H1 (cell line): ENCODE results near the gene GDNF. TPM values are rescaled to one million over a fixed set of nuclear protein-coding genes. Genes with fewer than 3 reads are reported as not detected.

Source experiments
- CTCF ChIA-PET: fragments of 300-600 bp; sonication (Branson Sonifier 250); formaldehyde crosslinking; loops from one replicate; lab custom pipeline; 2021; ENCODE audit not compliant: partially characterized antibody; lab: Charles Lee
- POLR2A ChIA-PET: fragments of 300-600 bp; sonication (Branson Sonifier 250); formaldehyde crosslinking; loops from one replicate; lab custom pipeline; 2021; ENCODE audit warnings: inconsistent platforms; ENCODE audit not compliant: partially characterized antibody; lab: Charles Lee
- DNase-seq, 2 experiments: peaks; one replicate each; pipeline versions ENCODE4 v3.0.0 to v3.0.0-alpha.2; 2010 to 2022; ENCODE audit warnings: low spot score in 2 of 2, low read depth in 1 of 2, mixed read lengths in 1 of 2
- FAIRE-seq: peaks from 2 replicates; lab custom pipeline; 2011; peaks lifted over from hg19 to GRCh38; lab: Jason Lieb, UNC
- H2AFZ ChIP-seq: 2 replicates; pipeline ENCODE4 v1.8.1; 2012; ENCODE audit warnings: low read length, inconsistent platforms
- H2AK5ac ChIP-seq: 2 replicates; pipeline ENCODE4 v1.6.1; 2013; ENCODE audit warnings: low read depth, low read length
- H2BK120ac ChIP-seq: replicated peaks from 2 replicates; pipeline ENCODE3; 2013; ENCODE audit warnings: low read depth, low read length, inconsistent platforms
- H2BK12ac ChIP-seq: 2 replicates; pipeline ENCODE4 v1.6.1; 2013; ENCODE audit warnings: low read depth, low read length
- H2BK15ac ChIP-seq: 2 replicates; pipeline ENCODE4 v1.6.1; 2013; ENCODE audit warnings: low read length
- H2BK20ac ChIP-seq: 2 replicates; pipeline ENCODE4 v1.6.1; 2013; ENCODE audit warnings: low read length
- H2BK5ac ChIP-seq: 2 replicates; pipeline ENCODE4 v1.6.1; 2013; ENCODE audit warnings: low read depth, low read length
- H3K14ac ChIP-seq: 2 replicates; pipeline ENCODE4 v1.6.1; 2013; ENCODE audit warnings: inconsistent platforms; ENCODE audit not compliant: insufficient read length
- H3K18ac ChIP-seq: 2 replicates; pipeline ENCODE4 v1.6.1; 2013; ENCODE audit warnings: low read length; ENCODE audit errors: extremely low read depth
- H3K23ac ChIP-seq: 2 replicates; pipeline ENCODE4 v1.6.1; 2013; ENCODE audit warnings: inconsistent platforms; ENCODE audit not compliant: insufficient read length
- H3K23me2 ChIP-seq: 2 replicates; pipeline ENCODE4 v1.6.1; 2013; ENCODE audit warnings: low read depth, low read length
- H3K27ac ChIP-seq: 2 replicates; pipeline ENCODE4 v1.6.1; 2011; ENCODE audit warnings: low read depth, low read length, inconsistent platforms
- H3K27me3 ChIP-seq, 4 experiments: replicated peaks in 1 of 4; 1 replicate in 1 of 4; 2 replicates in 3 of 4; pipeline versions ENCODE4 v1.6.1 to v1.8.1; 2011 to 2013; ENCODE audit warnings: low read length in 3 of 4, mild to moderate bottlenecking in 3 of 4, inconsistent platforms in 2 of 4, mixed read lengths in 2 of 4, moderate library complexity in 1 of 4; ENCODE audit not compliant: control insufficient read depth in 3 of 4, insufficient read depth in 3 of 4; ENCODE audit errors: extremely low read depth in 1 of 4
- H3K36me3 ChIP-seq, 4 experiments: 2 replicates each; pipeline versions ENCODE4 v1.6.1 to v1.8.1; 2011 to 2013; ENCODE audit warnings: mild to moderate bottlenecking in 4 of 4, low read length in 3 of 4, moderate library complexity in 2 of 4, control low read depth in 1 of 4, inconsistent platforms in 1 of 4; ENCODE audit not compliant: insufficient read depth in 4 of 4, control insufficient read depth in 2 of 4
- H3K4ac ChIP-seq: replicated peaks from 2 replicates; pipeline ENCODE3; 2013; ENCODE audit warnings: low read length, low read depth, mixed read lengths, inconsistent platforms; ENCODE audit not compliant: insufficient read length
- H3K4me1 ChIP-seq, 4 experiments: replicated peaks in 1 of 4; 1 replicate in 1 of 4; 2 replicates in 3 of 4; pipeline versions ENCODE4 v1.6.1 to v1.8.1; 2011 to 2013; ENCODE audit warnings: low read length in 3 of 4, inconsistent platforms in 2 of 4, mixed read lengths in 1 of 4; ENCODE audit not compliant: insufficient read depth in 4 of 4, control insufficient read depth in 3 of 4
- H3K4me2 ChIP-seq, 2 experiments: 2 replicates each; pipeline versions ENCODE4 v1.6.1 to v1.8.1; 2011 to 2013; ENCODE audit warnings: low read depth in 2 of 2, low read length in 2 of 2, control low read depth in 1 of 2, inconsistent platforms in 1 of 2, mild to moderate bottlenecking in 1 of 2; ENCODE audit not compliant: insufficient read depth in 1 of 2
- H3K4me3 ChIP-seq, 4 experiments: fragments of 200-600, 300-600 bp in 1 of 4; sonication (generic), shearing (Covaris generic), sonication (Bioruptor Twin) in 1 of 4; 2 replicates each; pipeline versions ENCODE4 v1.5.1 to v1.8.1; 2011 to 2016; ENCODE audit warnings: low read length in 4 of 4, low read depth in 3 of 4, control low read depth in 2 of 4, inconsistent platforms in 2 of 4, mild to moderate bottlenecking in 2 of 4, mixed read lengths in 1 of 4, moderate library complexity in 1 of 4; ENCODE audit not compliant: insufficient read depth in 2 of 4; ENCODE audit errors: extremely low read depth in 1 of 4
- H3K56ac ChIP-seq: replicated peaks from 2 replicates; pipeline ENCODE3; 2013; ENCODE audit warnings: low read depth, mild to moderate bottlenecking, mixed read lengths, low read length, inconsistent platforms; ENCODE audit not compliant: insufficient read length
- H3K79me1 ChIP-seq: 2 replicates; pipeline ENCODE4 v1.6.1; 2013; ENCODE audit warnings: low read depth, low read length, control low read depth
- H3K79me2 ChIP-seq, 2 experiments: 2 replicates each; pipeline versions ENCODE4 v1.6.1 to v1.8.1; 2012 to 2013; ENCODE audit warnings: low read length in 2 of 2, mild to moderate bottlenecking in 2 of 2, inconsistent platforms in 1 of 2; ENCODE audit not compliant: insufficient read depth in 2 of 2, control insufficient read depth in 1 of 2
- H3K9ac ChIP-seq, 4 experiments: replicated peaks in 1 of 4; 1 replicate in 1 of 4; 2 replicates in 3 of 4; pipeline versions ENCODE4 v1.6.1 to v1.8.1; 2011 to 2013; ENCODE audit warnings: low read depth in 3 of 4, low read length in 3 of 4, control low read depth in 2 of 4, mild to moderate bottlenecking in 2 of 4, moderate library complexity in 2 of 4, inconsistent platforms in 1 of 4; ENCODE audit errors: extremely low read depth in 1 of 4
- H3K9me3 ChIP-seq, 2 experiments: 2 replicates each; pipeline versions ENCODE4 v1.6.1 to v1.8.1; 2012 to 2013; ENCODE audit warnings: mild to moderate bottlenecking in 2 of 2, moderate library complexity in 2 of 2, control low read depth in 1 of 2, inconsistent platforms in 1 of 2, low read depth in 1 of 2, low read length in 1 of 2, mixed read lengths in 1 of 2; ENCODE audit not compliant: insufficient read depth in 2 of 2
- H4K20me1 ChIP-seq, 2 experiments: replicated peaks in 1 of 2; 2 replicates each; pipeline versions ENCODE3 to v1.8.1; 2011 to 2013; ENCODE audit warnings: inconsistent platforms in 2 of 2, low read length in 2 of 2, mild to moderate bottlenecking in 1 of 2; ENCODE audit not compliant: insufficient read depth in 2 of 2, control insufficient read depth in 1 of 2
- H4K5ac ChIP-seq: 2 replicates; pipeline ENCODE4 v1.6.1; 2013; ENCODE audit warnings: low read length, low read depth, mixed read lengths, inconsistent platforms; ENCODE audit not compliant: insufficient read length
- H4K8ac ChIP-seq: 2 replicates; pipeline ENCODE4 v1.8.0; 2013; ENCODE audit warnings: mild to moderate bottlenecking, moderate library complexity, low read length, inconsistent platforms; ENCODE audit not compliant: insufficient read depth; ENCODE audit errors: extremely low read depth
- H4K91ac ChIP-seq: replicated peaks from 2 replicates; pipeline ENCODE3; 2013; ENCODE audit warnings: low read length, mixed read lengths, inconsistent platforms; ENCODE audit not compliant: insufficient read length
- CBX5 ChIP-seq: fragments of 300-800, 300-1000 bp; sonication (generic); IDR thresholded peaks from 2 replicates; pipeline ENCODE4 v1.7.1; 2016; ENCODE audit warnings: antibody characterized with exemption, low read length, low read depth
- CHD1 ChIP-seq: IDR thresholded peaks from 2 replicates; pipeline ENCODE4 v1.6.1; 2012; ENCODE audit warnings: low read depth, low read length, improper control_type of control experiment
- EGR1 ChIP-seq: IDR thresholded peaks from 2 replicates; pipeline ENCODE4 v1.6.1; 2011; ENCODE audit warnings: low read depth, low read length, borderline replicate concordance
- EZH2 ChIP-seq: fragments of 200-600 bp; sonication (generic); IDR thresholded peaks from 2 replicates; pipeline ENCODE4 v1.7.1; 2012; ENCODE audit warnings: low read depth, mild to moderate bottlenecking, moderate library complexity, low read length, inconsistent platforms; ENCODE audit not compliant: severe bottlenecking
- GABPA ChIP-seq: IDR thresholded peaks from 2 replicates; pipeline ENCODE4 v1.6.1; 2011; ENCODE audit warnings: mild to moderate bottlenecking, low read length, moderate library complexity, borderline replicate concordance; ENCODE audit not compliant: insufficient read depth
- HDAC6 ChIP-seq: IDR thresholded peaks from one replicate; pipeline ENCODE4 v1.7.1; 2012; ENCODE audit warnings: low read depth, mild to moderate bottlenecking, inconsistent platforms, low read length, moderate library complexity
- MAFK ChIP-seq: IDR thresholded peaks from 2 replicates; pipeline ENCODE4 v1.6.1; 2012; ENCODE audit warnings: low read depth, mild to moderate bottlenecking, improper control_type of control experiment, low read length
- SUZ12 ChIP-seq: fragments of 200-600 bp; sonication (generic); IDR thresholded peaks from 2 replicates; pipeline ENCODE4 v1.6.1; 2012; ENCODE audit warnings: mild to moderate bottlenecking, inconsistent platforms, low read length, moderate library complexity, mixed read lengths
- TAF7 ChIP-seq: optimal IDR thresholded peaks from 2 replicates; pipeline ENCODE3; 2011; ENCODE audit warnings: low read depth, mild to moderate bottlenecking, inconsistent platforms, low read length, moderate library complexity, borderline replicate concordance
- TBP ChIP-seq: IDR thresholded peaks from 2 replicates; pipeline ENCODE4 v1.6.1; 2011; ENCODE audit warnings: low read depth, low read length, improper control_type of control experiment
- WGBS, 2 experiments: shearing (Covaris generic) in 1 of 2; methylation state at CpG; one replicate each; pipeline versions ENCODE4 v1.1.6 to v1.1.7; 2013 to 2015; ENCODE audit warnings: low lambda C conversion rate in 2 of 2, mixed read lengths in 2 of 2, inconsistent platforms in 1 of 2, low coverage in 1 of 2, missing lambda C conversion rate in 1 of 2; ENCODE audit not compliant: insufficient replicate concordance in 2 of 2, insufficient coverage in 1 of 2, insufficient read length in 1 of 2; ENCODE audit errors: extremely low coverage in 1 of 2, missing lambda C conversion rate in 1 of 2; 5-methylcytosine and 5-hydroxymethylcytosine counted together
- polyA plus RNA-seq, 7 experiments: library from polyadenylated mRNA; depleted of rRNA in 3 of 7; stranded (reverse) in 5 of 7; unstranded in 2 of 7; fragments of >200 nt in 5 of 7; fragments of 200-250 nt in 2 of 7; gene quantifications; 1 replicate in 5 of 7; 2 replicates in 1 of 7; 4 replicates in 1 of 7; pipeline versions ENCODE4 v1.2.1 to v1.2.3, GENCODE V29; 2011 to 2013; ENCODE audit warnings: missing spikeins in 2 of 7, mixed read lengths in 2 of 7
- total RNA-seq: library from RNA; stranded (reverse); fragmentation: NEBNext Ultra II Directional; extraction: Animal tissue kit (Norgen Biotek cat#: 25700); gene quantifications from 2 replicates; pipeline ENCODE4 v1.2.1, GENCODE V29; 2021
- TF ChIP-seq, protein P1 (sequence below), 3 experiments: IDR thresholded peaks; 1 replicate in 2 of 3; 2 replicates in 1 of 3; pipeline versions ENCODE4 v1.5.1 to v1.6.1; 2011; ENCODE audit warnings: low read length in 3 of 3, mild to moderate bottlenecking in 3 of 3, inconsistent platforms in 2 of 3, low read depth in 1 of 3, moderate library complexity in 1 of 3; ENCODE audit not compliant: insufficient read depth in 1 of 3; ENCODE audit errors: control extremely low read depth in 1 of 3
- TF ChIP-seq, protein P2 (sequence below): IDR thresholded peaks from 2 replicates; pipeline ENCODE4 v1.6.1; 2012; ENCODE audit warnings: inconsistent platforms

Gene GDNF
- total and polyA plus RNA-seq, 2 of the 8 experiments (the other 6 are each of a cell fraction or from before 2014, with no cell fraction given) = 0.15 to 2.0 TPM

GRCh38 chr5:37882636-37883035 lies 42.8 kb upstream of the GDNF start:
- no peak overlapping the region for H3K9ac ChIP-seq
- no peaks in the 10 kb centered on the region for H3K36me3 ChIP-seq
- H3K9me3 ChIP-seq = no peaks in the 10 kb centered on the region
- no peak overlapping the region for H3K56ac ChIP-seq
- H3K4me1 ChIP-seq = no peaks in the 10 kb centered on the region
- no peak overlapping the region for H3K27ac ChIP-seq
- H3K79me2 ChIP-seq = no peaks in the 10 kb centered on the region
- H3K14ac ChIP-seq = no peak overlapping the region
- no peak overlapping the region for H2BK120ac ChIP-seq
- H3K4ac ChIP-seq = no peak overlapping the region
- no peak overlapping the region for H4K8ac ChIP-seq
- no peak overlapping the region for H2AFZ ChIP-seq
- H3K23ac ChIP-seq = no peak overlapping the region
- no peaks in the 10 kb centered on the region for H3K27me3 ChIP-seq
- no peak overlapping the region for H2AK5ac ChIP-seq
- no peak overlapping the region for H3K18ac ChIP-seq
- 88% methylated on average over 3 of the region's 3 CpGs; no CpG with 5 or more reads in 1 of the 2 experiments for WGBS, 2 experiments
- no peak overlapping the region for H3K4me2 ChIP-seq
- no peak overlapping the region for H2BK12ac ChIP-seq
- ChIA-PET CTCF (interaction anchor here (0.8 to 1.4 kb wide), 5 partner anchors 11 to 324 kb away, joined by 3 to 4 read pairs (median 3); no protein-coding TSS in a partner anchor), POLR2A (no interaction called here)
- DNase-seq (no peak), FAIRE-seq (no peak)
- peaks cover 5% of the 10 kb centered on the region; the same call in 1 of the 2 replicates for H3K23me2 ChIP-seq
- H2BK5ac ChIP-seq = no peak overlapping the region
- H2BK15ac ChIP-seq = no peak overlapping the region; the same call in 1 of the 2 replicates
- H4K5ac ChIP-seq = no peak overlapping the region
- no peaks in the 10 kb centered on the region for H3K79me1 ChIP-seq
- H3K4me3 ChIP-seq = no peak overlapping the region
- no peak overlapping the region for H4K91ac ChIP-seq
- H4K20me1 ChIP-seq = peaks cover 0 to 2% of the 10 kb centered on the region in 2 experiments
- no peak overlapping the region for H2BK20ac ChIP-seq
- TF ChIP-seq EZH2 (no peak), GABPA (no peak), SUZ12 (no peak), EGR1 (no peak), TBP (no peak), CBX5 (no peak), TAF7 (no peak), MAFK (no peak), CHD1 (no peak), HDAC6 (no peak)
- TF ChIP-seq, protein P1, sequence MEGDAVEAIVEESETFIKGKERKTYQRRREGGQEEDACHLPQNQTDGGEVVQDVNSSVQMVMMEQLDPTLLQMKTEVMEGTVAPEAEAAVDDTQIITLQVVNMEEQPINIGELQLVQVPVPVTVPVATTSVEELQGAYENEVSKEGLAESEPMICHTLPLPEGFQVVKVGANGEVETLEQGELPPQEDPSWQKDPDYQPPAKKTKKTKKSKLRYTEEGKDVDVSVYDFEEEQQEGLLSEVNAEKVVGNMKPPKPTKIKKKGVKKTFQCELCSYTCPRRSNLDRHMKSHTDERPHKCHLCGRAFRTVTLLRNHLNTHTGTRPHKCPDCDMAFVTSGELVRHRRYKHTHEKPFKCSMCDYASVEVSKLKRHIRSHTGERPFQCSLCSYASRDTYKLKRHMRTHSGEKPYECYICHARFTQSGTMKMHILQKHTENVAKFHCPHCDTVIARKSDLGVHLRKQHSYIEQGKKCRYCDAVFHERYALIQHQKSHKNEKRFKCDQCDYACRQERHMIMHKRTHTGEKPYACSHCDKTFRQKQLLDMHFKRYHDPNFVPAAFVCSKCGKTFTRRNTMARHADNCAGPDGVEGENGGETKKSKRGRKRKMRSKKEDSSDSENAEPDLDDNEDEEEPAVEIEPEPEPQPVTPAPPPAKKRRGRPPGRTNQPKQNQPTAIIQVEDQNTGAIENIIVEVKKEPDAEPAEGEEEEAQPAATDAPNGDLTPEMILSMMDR (IDR thresholded peaks at IDR 0.05; ENCODE audit: control extremely low read depth in 1 of 3, insufficient read depth in 1 of 3, low read depth in 1 of 3, low read length in 3 of 3) = no peak
- TF ChIP-seq, protein P2, sequence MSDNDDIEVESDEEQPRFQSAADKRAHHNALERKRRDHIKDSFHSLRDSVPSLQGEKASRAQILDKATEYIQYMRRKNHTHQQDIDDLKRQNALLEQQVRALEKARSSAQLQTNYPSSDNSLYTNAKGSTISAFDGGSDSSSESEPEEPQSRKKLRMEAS = no peak
